Activated naive CD4-positive, alpha-beta T cell (primary cell): Measurements from ENCODE around the gene RPL36A.
A peak's percentile ranks its signal among the peaks of the same experiment; 100 is the strongest.

Experiments used
- DNase-seq, 4 experiments: peaks; one replicate each; lab custom pipeline; 2025; lab: John Stamatoyannopoulos, UW

The RPL36A gene

GRCh38 chrX:101393530-101394305 lies 2.9 kb downstream of the RPL36A start:
- no peak for DNase-seq

DNA sequence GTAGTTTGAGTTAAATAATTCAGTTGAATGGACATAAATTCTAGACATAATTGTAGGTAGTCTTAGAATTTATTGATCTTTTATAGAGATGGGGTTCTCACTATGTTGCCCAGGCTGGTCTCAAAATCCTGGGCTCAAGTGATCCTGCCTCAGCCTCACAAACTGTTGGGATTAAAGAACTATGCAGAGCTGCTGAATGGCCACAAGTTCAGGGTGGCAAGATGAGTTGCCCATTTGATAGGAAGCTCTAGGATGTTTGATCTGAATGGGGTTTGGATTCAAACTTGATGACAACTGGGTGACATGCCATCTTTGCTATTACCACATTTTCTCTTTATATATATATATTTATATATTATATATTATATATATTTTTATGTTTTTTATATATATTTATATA lies 3.6 kb downstream of the RPL36A start:
- no peak for DNase-seq

DNA sequence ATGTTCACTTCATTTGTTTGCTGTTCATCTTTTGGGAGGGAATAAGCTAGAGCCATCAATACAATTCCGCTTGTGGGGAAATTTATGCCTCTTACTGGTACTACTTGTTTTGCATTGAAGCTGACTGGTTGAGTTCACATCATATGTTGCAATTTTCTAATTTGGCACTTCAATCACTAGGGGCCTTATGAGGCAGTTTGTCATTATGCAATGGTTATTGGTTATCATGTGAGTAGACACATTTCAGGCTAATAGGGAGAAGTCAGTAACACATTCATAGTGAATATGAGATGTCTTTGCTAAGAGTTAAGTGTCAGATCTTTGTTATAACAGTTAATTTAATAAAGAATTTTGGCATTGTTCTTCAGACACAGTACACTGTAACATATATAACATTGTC lies 5.0 kb downstream of the RPL36A start:
- DNase-seq, result no peak

GRCh38 chrX:101397779-101398178 lies 7.0 kb downstream of the RPL36A start:
- DNase-seq, result no peak

- no peak for DNase-seq
These were observed 7.9 kb downstream of the RPL36A start for GRCh38 chrX:101398694-101399093.

- DNase-seq, result no peak
These were observed 9.0 kb downstream of the RPL36A start for GRCh38 chrX:101399825-101400224.

DNA sequence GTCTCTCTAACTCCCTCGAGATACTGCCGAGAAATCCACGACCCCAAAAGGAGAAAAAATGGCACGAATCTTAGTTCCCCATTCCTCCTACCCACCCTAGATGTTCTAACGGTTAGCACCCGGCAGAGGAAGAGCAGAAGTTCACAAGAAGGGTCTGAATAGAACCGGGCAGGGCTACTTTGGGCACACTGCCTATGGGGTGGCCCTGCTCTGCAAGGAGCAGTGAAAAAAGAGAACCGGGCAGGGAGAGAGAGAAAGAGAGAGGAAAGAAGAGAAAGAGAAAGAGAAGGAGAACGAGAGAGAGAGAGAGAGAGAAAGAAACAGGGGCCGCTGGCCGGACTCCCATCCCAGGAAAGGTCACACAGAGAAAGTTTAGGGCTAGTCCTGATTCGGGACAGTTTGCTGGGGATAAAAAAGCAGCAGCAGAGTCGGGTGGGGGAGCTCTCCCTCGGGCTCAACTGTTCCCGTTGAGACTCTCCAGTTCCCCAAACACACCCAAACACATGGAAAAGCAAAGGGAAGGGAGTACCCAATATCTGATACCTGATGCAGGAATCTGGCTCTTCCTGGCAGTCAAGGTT lies 16.4 kb downstream of the RPL36A start:
- DNase-seq, result no peak

- DNase-seq, result peak; percentile 47 to 69 (median 63)
These were observed 17.1 kb downstream of the RPL36A start, which contains the start of the genes GLA and HNRNPH2 for GRCh38 chrX:101407748-101408531. GLA (minus strand) TSS chrX:101407925; CDS start chrX:101407903, 22 bp downstream. HNRNPH2 (plus strand) TSS chrX:101408222; CDS start chrX:101411989, 3,767 bp downstream.

DNA sequence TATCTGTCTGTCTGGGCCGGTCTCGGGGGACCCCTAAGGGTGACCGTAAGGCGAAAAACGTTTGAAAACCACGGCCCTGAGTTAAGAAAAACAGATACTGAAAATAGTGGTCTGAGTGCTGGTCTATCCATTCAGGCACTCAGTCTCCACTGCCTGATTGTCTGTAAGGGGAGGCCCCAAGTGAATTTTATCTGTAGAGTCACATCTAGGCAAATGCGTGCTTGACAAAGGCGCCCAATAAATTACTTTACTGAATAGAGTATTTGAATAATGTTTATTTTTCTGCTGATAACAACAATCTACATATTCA lies 17.7 kb downstream of the RPL36A start:
- DNase-seq, result no peak

DNA sequence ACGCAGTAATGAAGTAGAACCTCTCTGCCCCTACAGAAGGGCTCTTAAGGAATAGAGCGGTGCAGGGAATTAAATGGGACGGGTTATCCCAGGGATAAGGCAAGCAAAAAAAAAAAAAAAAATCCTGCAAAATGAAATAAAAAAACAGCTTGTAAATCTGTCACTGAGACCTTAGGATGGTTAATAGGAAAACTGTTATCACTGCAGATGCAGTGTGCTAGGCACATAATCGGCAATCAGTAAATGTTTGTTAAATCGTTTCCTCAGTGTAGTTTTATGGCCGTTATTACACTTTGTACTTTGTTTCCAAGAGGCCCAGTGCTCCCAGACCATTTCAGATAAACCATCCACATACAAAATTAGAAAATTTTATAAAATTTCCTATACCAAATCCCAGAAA lies 18.2 kb downstream of the RPL36A start:
- no peak for DNase-seq

DNA sequence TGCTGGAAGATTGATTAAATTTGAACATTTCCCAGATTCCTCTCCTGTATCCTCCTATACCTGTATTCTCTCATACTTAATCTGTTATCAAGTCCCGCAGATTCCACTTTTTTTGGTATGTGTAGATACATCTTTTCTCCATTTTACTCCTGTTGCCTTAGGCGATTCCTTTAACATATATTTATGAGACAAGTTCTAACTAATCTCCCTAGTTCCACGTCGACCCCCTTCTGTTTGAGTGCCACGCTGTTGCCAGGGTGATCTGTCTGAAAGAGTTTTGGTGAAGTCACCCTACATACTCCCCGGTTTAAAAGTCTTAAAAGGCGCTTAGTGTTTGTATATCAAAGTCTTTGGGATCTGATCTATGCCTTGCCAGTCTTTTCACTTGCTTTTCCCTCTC lies 19.6 kb downstream of the RPL36A start:
- DNase-seq, result no peak

GRCh38 chrX:101411984-101412383 lies 21.2 kb downstream of the RPL36A start:
- no peak for DNase-seq

DNA sequence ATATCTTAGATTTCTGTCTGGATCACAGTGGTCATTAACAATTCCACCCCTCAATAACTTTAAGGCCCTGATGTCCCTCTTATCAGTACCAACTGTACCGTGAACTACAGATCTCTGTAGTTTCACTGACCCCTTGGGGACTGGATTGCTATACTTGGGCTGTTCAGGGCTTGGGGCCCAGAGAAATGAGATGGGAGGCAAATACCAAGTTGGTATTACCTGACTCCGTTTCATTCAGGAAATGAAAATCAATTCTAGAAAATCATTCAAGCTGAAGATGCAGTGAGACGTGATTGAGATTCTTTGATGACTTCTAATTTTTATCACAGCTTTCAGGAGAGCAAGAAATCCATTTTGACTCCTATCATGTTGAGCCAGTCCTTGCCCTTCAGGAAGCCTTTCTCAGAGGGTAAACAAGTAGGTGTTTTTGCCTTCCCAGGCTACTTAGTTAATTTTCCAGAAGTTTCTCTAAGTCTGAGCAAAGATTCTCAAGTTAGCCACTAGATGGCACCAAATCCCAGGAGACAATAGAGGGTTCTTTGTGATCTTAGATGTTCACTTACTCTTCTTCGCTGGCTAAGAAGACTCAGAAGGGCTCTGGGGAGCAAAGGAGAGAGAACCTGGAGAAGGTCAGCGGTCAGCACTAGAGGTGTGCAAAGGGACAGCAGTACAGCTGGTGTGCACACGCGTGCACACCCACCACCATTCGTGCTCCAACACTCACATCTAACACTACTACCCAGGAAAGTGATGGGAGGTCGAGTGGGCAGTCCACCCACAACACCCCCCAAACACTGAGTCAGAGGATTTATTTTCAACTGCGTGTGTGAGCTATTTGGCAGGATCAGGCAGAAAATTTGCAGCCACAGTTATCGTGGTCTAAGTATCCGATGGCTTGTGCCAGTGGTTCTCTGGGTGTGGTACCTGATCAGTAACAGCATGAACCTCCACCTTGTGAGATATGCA lies 24.7 kb downstream of the RPL36A start:
- no peak for DNase-seq

GRCh38 chrX:101416691-101417090 lies 25.9 kb downstream of the RPL36A start:
- no peak for DNase-seq

DNA sequence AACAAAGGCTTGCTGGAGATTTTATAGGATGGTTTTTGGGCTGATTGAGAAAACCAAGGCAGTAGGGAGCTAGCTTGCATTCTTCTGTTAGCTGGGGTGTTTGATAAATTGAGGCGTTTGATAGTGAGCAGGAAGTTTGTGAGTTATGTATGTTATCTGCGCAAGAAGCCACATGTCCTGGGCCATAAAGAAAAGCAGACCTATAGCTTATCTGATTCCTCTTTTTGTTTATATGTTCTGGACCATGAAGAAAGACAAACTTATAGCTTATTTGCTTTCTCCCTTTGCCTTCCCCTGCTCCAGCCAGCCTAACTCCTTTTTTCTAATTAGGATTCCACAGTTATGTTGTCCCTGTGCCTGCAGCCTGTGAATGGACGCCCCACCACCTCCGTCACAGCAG lies 26.4 kb downstream of the RPL36A start:
- no peak for DNase-seq

GRCh38 chrX:101417981-101418841 lies 27.4 kb downstream of the RPL36A start:
- peak in 2 of 4 experiments; percentile 1 for DNase-seq

GRCh38 chrX:101419489-101419888 lies 28.7 kb downstream of the RPL36A start:
- no peak for DNase-seq

DNA sequence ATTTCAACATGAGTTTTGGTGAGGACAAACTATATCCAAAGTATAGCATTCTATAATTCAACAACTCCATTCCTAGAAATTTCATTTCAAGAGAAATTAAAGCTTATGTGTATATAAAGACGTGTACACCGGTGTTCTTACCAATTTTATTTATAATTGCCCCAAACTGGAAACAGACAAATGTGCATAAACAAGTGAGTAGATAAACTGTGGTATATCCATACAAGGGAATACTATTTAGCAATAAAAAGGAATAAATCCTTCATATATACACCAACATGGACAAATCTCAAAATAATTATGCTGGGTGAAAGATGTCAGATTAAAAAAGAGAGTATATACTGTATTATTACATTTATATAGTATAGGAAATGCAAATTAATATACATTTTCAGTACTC lies 37.1 kb downstream of the RPL36A start:
- no peak for DNase-seq

GRCh38 chrX:101429934-101430333 lies 39.1 kb downstream of the RPL36A start:
- no peak for DNase-seq

- no peak for DNase-seq
These were observed 39.8 kb downstream of the RPL36A start for GRCh38 chrX:101430457-101431078.
